Fibroblast of lung (primary cell): ENCODE results near the gene SMARCC1.

ENCODE experiments used
- EZH2 ChIP-seq: IDR thresholded peaks from 2 replicates; pipeline ENCODE4 v1.5.1; 2012; ENCODE audit warnings: low read length, control low read depth, mild to moderate bottlenecking; ENCODE audit errors: missing control alignments
- TF ChIP-seq, protein P1 (sequence below), 2 donors: IDR thresholded peaks in 1 of 2; conservative IDR thresholded peaks in 1 of 2; 1 replicate in 1 of 2; 2 replicates in 1 of 2; pipeline ENCODE4 v1.5.1; 2011 to 2012; ENCODE audit warnings: low read length in 2 of 2, control low read depth in 1 of 2, inconsistent platforms in 1 of 2, low read depth in 1 of 2, mild to moderate bottlenecking in 1 of 2

- TF ChIP-seq, protein P1, sequence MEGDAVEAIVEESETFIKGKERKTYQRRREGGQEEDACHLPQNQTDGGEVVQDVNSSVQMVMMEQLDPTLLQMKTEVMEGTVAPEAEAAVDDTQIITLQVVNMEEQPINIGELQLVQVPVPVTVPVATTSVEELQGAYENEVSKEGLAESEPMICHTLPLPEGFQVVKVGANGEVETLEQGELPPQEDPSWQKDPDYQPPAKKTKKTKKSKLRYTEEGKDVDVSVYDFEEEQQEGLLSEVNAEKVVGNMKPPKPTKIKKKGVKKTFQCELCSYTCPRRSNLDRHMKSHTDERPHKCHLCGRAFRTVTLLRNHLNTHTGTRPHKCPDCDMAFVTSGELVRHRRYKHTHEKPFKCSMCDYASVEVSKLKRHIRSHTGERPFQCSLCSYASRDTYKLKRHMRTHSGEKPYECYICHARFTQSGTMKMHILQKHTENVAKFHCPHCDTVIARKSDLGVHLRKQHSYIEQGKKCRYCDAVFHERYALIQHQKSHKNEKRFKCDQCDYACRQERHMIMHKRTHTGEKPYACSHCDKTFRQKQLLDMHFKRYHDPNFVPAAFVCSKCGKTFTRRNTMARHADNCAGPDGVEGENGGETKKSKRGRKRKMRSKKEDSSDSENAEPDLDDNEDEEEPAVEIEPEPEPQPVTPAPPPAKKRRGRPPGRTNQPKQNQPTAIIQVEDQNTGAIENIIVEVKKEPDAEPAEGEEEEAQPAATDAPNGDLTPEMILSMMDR (conservative IDR thresholded peaks at IDR 0.05 in 1 of 2, IDR thresholded peaks at IDR 0.05 in 1 of 2; ENCODE audit: low read depth in 1 of 2, low read length in 2 of 2) = no peak
- no peak for TF ChIP-seq EZH2
Observed at GRCh38 chr3:47566667-47567066, 215.0 kb downstream of the SMARCC1 start.
